Effector CD4-positive, alpha-beta T cell (primary cell): ENCODE results near the gene FBXO42.
"Not testable (repeated sequence)": the region's sequence is repeated elsewhere in the genome, so short reads cannot be mapped to it uniquely, and the experiment has no call there.

Experiments
- DNase-seq: peaks from one replicate; pipeline ENCODE4 v3.0.0-alpha.2; 2020

The FBXO42 gene

DNA sequence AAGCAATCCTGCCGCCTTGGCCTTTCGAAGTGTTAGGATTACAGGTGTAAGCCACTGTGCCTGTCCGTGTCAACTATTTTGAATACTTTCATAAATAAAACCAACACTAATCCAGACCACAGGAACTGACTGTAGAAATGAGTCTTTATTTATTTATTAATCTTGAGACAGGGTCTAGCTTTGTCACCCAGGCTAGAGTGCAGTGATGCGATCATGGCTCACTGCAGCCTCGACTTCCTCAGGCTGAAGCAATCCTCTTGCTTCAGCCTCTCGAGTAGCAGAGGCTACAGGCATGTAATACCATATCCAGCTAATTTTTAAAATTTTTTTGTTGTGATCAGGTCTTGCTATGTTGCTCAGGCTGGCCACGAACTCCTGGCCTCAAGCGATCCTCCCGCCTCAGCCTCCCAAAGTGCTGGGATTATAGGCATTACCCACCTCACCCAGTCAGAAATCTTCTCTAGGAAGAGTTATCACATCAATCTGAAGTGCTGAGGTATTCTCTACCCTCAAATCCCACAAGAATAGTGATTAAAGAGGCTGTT is 93.6 kb downstream of the FBXO42 start:
- DNase-seq, result no peak

DNA sequence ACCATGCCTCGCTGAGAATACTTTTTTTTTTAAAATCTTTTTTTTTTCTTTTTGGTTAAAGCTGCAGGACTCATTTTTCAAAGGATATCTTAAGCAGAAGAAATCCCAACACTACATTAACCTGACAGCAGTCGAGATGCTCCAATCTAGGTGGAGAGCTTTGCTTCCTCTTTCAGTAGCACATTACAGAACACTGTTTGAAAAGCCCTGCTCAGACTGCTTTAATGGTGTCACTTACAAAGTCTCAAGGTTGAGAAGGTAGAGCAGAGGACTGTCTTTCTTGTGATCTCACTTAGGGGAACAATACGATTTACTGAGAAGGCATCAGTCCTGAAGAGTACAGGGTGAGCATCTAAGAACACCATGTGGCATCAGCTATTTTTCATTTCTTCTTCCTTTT is 94.3 kb downstream of the FBXO42 start:
- DNase-seq, result no peak

- DNase-seq, result not testable (repeated sequence)
Observed at GRCh38 chr1:16257556-16257955, 94.7 kb downstream of the FBXO42 start.

DNA sequence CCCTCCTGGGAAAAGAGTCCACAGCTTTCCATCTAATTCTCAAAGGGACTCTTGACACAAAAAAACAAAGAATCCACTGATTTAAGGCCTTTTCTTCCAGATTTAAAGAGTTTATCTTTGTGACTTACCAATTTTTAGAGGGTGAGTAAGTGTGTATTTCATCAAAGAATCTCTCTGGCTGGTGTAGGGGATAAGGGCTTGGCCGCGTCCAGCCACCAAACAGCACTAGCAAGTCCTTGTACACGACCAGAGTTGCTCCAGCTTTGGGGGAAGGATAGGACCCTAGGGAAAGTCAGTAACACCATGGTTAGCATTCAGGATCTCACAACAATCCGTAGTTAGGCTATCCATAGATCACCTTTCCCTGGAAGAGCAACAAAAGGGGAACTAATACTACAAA is 95.8 kb downstream of the FBXO42 start:
- no peak for DNase-seq

GRCh38 chr1:16254263-16254928 is 97.9 kb downstream of the FBXO42 start:
- no peak for DNase-seq

DNA sequence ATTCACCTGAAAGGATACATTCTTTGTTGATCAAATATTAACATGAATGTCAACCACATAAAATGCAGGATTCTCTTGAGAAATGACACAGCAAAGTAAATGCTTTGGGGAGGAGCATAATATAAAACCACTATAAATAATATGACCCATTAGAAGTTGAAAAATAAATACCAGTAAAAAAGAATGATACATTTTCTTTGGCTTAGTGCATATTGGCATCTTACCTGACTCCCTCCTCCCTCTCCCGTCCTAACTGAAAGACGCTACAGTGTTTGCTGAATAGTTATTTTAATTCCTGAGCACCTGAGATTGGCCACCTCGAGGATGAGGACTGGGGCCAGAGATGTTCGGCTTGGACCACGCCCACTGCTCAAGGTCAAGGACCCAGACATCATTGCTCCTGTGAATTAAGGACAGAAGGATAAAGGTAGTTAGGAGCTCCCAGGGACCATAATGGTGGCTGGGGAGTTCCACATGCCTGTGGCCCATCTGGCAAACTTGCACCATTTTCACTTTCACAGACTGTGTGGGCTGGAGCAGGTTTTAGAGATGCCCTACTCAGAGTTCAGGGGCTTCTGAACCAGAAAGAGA is 98.9 kb downstream of the FBXO42 start:
- no peak for DNase-seq

DNA sequence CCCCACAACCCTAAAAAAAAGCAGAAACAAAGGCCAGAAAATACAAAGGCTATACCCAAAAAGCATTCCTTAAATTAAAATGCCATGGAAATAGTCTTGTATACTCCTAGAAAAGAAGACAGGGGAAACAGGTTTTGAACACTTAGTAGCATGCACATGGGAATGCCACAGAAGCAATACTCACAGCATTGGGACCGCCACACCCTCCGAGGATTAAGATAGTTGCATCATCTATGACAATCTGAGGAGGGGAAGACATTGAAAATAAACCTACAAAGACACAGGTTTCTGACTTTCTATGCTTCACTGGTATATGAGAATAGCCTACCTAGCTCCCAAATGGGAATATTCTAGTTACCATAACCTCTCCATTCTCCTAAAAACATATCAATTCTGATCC is 99.4 kb downstream of the FBXO42 start:
- DNase-seq, result no peak

DNA sequence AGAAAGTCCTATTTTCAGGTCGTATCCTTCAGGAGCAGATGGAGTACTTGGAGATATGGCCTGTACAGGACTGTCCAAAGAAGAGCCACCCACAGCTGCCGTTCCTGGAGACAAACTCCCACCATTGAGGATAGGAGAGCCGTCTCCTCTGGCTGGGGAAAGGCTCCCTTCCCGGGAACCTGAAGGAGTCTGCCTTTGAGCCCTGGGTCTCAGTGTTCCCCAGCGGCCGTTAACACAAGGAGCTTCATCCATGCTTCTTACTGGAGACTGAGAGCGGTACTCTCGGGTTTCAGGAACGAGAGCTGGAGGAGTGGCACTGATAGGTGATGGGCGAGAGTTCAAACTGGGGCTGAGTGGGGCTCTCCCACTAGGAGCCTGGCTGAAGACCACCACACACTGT is 100.9 kb downstream of the FBXO42 start:
- no peak for DNase-seq

DNA sequence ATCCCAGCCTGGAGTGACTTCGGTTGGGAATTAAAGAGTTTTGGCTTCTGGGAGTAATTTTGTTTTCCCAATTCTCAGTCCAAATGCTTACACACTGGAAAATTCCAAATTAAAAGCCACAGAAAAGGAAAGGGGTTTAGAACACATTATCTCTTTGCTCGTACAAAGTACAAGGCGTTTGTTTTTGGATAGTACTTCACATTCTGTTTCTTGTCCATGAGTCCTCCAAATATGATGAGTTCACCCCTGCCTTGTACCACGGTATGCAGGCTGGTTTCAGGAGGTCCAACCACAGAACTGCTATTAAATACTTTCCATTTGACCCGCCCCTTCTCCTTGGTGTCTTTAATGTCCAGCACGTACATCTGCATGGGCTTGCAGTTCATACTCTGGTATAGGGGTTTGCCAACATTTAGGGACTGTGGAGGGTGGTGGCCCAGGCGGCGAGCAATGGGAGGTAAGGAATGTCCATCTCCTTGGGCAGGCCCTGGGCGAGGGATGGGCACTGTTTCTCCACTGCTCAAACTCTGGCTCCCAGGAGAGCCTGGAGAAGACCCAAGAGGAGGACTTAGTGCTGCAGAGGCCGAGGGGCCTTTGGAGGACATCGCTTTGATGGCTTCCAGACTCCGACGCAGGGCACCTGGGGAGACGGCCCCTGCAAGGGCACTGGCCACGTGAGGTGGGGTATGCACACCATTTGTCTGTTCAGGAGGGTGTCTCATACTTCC is 101.6 kb downstream of the FBXO42 start:
- no peak for DNase-seq

DNA sequence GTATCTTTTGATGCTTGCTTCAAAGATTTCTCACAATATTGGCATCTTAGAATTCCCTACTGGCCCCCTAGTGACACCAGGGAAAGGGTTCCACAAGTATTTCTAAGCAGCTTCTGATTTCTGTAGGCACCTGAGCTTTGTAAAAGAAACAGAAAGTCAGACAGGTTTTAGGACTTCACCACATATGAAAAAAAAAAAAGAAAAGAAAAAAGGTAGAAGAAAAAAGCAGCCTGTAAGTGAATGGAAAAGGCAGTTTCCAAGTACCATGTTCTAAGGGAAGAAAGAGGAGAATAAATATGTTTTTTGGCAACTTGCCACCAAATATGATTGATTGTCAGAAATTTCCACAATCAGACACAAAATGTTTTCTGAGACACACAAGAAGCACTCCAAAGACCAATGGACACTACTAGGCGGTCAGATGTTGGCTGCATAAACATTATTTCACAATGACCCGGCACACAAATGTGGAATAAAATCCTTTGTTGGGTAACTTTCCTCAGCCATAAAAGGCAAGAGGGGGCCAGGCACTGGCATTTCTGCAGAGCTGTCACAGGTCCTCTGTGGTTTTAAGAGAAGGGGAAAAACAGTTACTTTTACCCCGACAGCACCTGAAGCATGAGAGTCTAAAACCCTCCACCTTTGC is 102.6 kb downstream of the FBXO42 start:
- DNase-seq, result no peak

DNA sequence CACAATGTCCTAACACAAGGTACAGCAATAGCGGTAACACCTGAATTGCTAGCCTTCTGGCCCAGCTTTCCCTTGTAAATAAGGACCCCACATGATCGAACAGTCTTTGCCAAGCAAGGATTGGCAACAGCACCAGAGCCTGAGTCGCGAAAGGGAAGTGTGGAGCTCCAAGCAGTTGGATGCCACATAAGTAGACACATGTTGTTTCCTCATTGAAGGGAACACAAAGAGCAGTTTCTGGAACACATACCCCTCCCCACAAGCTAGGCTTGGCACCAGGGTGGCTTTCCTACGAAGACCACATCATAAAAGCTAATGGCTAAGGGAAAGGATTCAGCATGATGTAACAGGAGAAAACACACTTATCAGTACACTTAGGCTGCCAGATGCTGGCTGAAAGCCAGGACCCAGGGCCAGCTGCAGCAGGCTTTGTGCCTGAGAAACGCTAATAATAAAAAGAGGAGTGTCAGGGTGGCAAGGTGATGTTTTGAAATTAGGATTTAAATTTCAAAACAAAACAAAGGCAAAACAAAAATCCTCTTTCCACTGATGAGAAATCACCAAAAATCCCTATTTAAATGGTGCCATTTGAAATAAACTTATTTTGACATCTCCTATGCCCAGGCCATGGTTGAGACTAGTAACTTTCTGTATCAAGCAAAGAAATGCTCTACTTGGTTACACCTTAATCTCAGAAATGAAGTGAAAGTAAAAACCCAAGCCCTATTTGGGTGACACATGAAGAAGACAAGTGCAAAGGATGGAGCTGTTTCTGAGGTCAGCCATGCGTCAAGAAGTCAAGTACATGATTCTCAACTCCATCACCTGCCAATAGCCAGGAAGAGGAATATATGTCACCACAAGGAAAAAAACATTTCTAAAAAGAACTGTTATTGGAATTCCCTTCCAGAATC is 103.4 kb downstream of the FBXO42 start:
- no peak for DNase-seq

GRCh38 chr1:16248007-16248436 is 104.3 kb downstream of the FBXO42 start:
- DNase-seq, result no peak

DNA sequence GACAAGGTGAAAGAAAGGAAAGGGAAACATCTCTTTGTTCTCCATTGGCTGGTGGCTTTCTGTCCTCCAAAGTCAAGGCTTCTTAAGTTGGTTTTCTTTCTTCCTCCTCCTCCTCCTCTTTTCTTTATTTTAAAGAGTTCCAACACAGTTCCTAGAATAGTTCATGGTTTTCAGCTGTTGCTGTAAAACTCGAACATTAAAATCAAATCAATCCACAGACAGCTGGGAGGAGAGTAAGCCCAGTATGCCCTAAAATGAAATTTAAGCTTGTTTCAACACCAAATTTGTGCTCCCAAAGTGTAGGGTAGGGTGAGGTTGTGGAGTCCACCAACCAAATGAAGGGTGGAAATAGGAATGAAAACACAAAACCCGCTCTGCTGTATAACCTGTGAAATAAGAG is 104.8 kb downstream of the FBXO42 start:
- DNase-seq, result no peak

GRCh38 chr1:16246961-16247360 is 105.3 kb downstream of the FBXO42 start:
- no peak for DNase-seq

GRCh38 chr1:16246239-16246638 is 106.0 kb downstream of the FBXO42 start:
- DNase-seq, result not testable (repeated sequence)

- no peak for DNase-seq
Observed at GRCh38 chr1:16245476-16246196, 106.6 kb downstream of the FBXO42 start.

DNA sequence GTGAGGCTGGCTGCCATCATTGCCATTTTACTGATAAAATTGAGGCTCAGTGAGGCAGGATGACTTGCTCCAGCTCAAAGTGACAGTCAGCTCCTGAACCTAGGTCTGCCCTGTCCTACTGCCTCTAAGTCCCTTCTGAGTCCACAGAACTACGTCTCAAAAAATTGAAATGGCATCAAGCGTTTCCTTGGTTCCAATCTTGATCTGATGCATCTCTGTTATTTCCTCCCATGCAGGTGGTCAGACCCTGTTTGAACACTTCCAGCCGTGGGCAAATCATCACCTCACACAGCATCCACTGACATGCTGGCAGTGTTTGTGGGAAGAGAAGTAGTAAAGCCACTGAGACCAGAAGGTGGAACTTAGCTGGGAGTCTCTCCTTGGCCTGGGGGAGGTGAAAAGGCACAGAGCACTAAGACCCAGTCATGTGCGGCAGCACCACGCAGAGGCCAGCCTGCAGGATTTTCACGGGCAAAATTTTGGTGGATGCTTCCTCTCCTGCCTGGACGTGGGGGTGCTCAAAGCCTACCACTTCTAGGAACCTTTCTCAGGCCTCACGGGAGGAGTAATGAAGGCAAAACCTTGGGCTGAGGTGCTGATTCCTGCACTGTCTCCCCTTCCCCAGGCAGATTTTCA is 107.5 kb downstream of the FBXO42 start:
- no peak for DNase-seq

- DNase-seq, result peak; percentile 66
Observed at GRCh38 chr1:16243936-16244649, 108.2 kb downstream of the FBXO42 start.

DNA sequence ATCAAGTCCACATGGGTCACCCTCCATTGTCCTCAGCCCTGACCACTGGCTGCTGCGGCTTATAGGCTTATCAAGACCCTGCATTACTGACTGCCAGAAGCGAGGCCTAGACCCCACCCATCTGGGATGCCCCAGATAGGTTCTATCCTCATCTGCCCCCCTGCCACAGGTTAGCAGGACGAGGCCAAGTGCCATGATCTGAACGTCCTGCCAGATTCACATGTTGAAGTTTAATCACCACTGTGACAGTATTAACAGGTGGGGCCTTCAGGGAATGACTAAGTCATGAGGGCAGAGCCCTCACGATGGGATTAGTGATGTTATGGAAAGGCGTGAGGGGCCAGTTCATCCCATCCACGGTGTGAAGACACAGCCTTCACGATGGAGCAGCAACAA is 109.1 kb downstream of the FBXO42 start:
- DNase-seq, result no peak

DNA sequence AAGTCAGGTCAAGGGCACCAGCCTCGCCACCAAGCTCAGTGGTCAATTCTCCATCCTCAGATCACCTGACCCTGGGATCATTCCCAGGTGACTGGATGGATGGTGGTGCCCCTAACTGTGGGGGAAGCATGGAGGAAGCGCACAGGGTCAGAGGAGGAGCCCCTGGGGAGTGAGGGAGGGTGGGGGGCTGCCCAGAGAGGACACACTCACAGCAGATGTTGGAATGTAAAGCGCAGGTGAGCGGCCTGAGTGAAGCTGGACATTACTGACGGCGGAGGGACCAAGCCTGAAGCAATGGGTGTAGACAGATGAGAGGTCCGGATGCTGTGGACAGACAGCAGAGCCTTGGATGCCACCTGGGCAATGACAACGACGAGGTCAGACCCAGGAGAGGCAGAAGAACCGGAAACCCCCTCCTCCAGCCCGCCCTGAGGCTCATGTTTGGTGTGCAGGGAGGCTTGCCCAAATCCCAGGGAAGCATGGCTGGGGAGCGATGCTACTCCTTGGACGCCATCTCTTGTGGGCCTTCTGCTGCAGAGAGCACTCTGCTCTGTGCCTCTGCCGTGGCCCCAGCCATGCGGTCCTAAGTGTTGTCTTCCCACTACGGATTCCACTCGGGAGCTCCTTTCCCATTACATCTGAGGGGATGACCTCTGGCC is 109.6 kb downstream of the FBXO42 start:
- no peak for DNase-seq
